Retinal pigment epithelial cell (primary cell): ENCODE results near the gene ERCC3.
"Not testable (repeated sequence)": the region's sequence is repeated elsewhere in the genome, so short reads cannot be mapped to it uniquely, and the experiment has no call there.

Source experiments
- DNase-seq: peaks from one replicate; pipeline ENCODE4 v3.0.0-alpha.2; 2010; ENCODE audit warnings: low read depth
- H3K4me3 ChIP-seq: 2 replicates; pipeline ENCODE4 v1.5.1; 2011; ENCODE audit warnings: mild to moderate bottlenecking, low read length, control low read depth, moderate library complexity
- TF ChIP-seq, protein P1 (sequence below): conservative IDR thresholded peaks from 2 replicates; pipeline ENCODE4 v1.5.1; 2011; ENCODE audit warnings: low read depth, low read length, control low read depth, inconsistent platforms

Gene ERCC3

DNA sequence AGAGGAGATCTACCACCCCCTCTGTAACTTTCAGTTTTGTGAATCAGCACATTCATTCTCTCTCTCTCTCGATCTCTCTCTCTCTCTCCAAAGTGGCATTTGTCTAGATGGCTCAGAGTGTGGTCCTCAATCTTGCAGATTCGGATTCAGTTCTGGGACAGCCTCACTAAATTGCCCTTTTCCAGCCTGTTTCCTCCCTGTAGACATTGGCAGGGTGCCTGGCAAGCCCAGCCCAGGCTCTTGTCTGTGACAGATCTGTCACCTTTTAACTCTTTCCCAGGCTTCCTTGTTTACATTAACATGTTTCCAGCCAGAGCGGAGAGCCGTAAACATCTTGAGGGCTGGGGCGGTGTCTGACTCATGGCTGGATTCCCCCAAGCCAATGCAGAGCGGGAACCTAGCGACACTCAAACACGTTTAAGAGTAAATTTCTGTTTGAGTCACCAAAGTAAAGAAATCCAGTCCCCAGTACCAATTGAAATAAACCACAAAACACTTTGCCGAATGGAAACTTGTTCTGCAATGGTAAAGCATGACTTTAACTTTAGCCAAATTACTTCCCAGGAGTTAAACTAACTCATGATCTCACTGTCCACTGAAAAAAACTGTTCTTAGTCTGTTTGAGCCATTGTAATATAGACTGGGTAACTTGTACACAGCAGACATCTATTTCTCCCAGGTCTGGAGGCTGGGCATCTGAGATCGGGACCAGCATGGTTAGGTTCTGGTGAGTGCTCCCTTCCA, 67.3 kb downstream of the ERCC3 start:
- DNase-seq = peak; percentile 67
- TF ChIP-seq, protein P1, sequence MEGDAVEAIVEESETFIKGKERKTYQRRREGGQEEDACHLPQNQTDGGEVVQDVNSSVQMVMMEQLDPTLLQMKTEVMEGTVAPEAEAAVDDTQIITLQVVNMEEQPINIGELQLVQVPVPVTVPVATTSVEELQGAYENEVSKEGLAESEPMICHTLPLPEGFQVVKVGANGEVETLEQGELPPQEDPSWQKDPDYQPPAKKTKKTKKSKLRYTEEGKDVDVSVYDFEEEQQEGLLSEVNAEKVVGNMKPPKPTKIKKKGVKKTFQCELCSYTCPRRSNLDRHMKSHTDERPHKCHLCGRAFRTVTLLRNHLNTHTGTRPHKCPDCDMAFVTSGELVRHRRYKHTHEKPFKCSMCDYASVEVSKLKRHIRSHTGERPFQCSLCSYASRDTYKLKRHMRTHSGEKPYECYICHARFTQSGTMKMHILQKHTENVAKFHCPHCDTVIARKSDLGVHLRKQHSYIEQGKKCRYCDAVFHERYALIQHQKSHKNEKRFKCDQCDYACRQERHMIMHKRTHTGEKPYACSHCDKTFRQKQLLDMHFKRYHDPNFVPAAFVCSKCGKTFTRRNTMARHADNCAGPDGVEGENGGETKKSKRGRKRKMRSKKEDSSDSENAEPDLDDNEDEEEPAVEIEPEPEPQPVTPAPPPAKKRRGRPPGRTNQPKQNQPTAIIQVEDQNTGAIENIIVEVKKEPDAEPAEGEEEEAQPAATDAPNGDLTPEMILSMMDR = no peak
- no peak overlapping the region for H3K4me3 ChIP-seq

DNA sequence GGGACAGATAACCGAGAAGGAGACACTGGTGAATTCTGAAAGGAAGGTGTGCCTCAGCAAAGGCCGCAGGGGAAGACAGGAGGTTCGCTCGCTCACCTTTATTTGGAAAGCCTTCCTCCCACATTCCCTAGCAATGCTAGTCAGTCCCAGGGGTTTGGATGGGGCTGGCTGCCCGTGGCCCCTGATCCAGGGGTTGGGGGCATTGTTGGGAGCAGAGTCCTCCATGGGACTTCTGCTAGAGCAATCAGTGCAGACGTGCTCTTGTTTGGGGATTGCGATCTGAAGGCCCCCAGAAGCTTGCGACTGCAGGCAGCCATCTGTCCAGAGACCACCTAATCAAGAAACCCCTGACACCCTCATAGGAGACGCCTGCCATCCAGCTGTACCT, 67.8 kb downstream of the ERCC3 start:
- no peak for DNase-seq
- H3K4me3 ChIP-seq = no peak overlapping the region
- TF ChIP-seq, protein P1 = no peak

DNA sequence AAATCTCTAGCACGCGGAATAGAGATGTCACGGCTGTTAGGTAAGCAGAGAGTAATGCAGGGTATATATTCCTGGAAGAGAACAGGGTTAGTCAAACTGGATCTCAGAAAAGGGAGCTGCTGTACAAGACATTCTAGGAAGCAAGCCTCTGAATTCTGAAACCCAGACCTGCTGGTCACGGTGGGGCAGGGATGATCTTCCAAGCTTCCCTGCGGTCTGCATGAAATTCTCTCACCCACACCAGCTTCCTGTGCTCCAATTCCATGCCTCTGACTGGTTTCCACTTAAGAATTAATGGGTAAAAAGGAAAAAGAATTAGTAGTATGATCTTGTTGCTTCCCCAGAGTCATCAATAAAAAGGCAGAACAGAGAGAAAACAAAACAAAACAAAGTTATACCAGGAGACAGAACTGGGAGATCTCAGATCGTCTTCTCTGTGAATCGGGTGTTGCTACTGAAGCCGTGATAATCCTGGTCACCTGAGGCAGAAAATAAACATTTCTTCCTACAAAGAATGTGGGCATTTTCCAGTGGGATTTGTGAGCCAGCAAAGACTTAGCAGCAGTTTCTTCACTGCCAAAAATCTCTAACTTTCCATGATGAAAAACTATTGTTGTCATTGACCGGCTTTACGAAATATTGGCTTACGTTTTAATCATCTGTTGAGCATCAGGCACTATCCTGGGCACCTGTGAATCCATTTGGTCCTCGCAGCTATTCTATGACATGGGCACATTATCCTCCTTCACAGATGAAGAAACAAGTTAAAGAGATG, 68.6 kb downstream of the ERCC3 start:
- no peak overlapping the region for H3K4me3 ChIP-seq
- TF ChIP-seq, protein P1 = no peak
- no peak for DNase-seq

DNA sequence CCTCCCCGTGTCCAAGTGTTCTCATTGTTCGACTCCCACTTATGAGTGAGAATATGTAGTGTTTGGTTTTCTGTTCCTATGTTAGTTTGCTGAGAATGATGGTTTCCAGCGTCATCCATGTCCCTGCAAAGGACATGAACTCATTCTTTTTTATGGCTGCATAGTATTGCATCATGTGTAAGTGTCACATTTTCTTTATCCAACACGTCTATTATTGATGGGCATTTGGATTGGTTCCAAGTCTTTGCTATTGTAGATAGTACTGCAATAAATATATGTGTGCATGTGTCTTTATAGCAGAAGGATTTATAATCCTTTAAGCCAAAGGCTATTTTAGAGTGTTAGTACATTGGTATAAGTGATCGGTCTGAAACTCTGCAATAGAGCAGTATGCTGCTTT, 69.8 kb downstream of the ERCC3 start:
- H3K4me3 ChIP-seq, DNase-seq: not testable (repeated sequence)

DNA sequence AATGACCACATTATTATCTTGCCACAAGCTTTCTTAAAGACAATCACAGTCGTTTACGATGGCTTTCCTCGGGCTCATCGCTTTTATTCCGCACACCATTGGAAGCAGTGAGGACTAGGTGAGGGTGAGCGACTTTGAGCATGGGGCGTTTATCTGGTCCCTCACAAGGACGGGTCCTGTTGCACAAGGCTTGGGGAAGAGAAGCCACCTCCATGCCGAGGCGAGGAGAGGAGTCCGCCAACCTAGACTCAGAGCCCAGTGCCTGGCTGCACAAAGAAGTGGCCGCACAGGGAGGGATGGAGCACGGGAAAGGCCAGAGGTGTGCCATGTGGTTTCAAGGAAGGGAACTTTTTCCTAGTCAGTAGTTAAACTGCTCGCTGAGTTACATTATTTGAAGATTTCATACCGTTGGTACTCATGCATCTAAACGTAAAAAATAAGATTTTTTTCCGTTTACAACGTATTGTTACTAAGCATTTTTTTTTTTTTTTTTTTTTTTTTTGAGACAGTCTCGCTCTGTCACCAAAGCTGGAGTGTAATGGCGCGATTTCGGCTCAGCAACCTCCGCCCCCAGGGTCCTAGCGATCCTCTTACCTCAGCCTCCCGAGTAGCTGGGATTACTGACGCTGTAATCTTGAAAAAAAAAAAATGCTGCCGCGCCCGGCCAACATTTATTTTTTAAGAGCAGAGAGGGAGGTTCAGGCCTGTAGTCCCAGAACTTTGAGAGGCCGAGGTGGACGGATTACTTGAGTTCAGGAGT, 73.0 kb downstream of the ERCC3 start:
- DNase-seq = no peak
- TF ChIP-seq, protein P1 = no peak
- peak overlapping the region; percentile 63 for H3K4me3 ChIP-seq

GRCh38 chr2:127220102-127220767, 73.7 kb downstream of the ERCC3 start, which contains the start of gene CYP27C1:
Gene CYP27C1, minus strand, starts transcription at chr2:127220299. Its CDS starts 29 bp downstream, at chr2:127220270.
- peak within 1 kb of the TSS; percentile 63 for H3K4me3 ChIP-seq
- TF ChIP-seq, protein P1 = no peak
- no peak for DNase-seq
